ENCODE measurements around the gene ARHGEF16. TPM values are rescaled to one million over a fixed set of nuclear protein-coding genes. Genes with fewer than 3 reads are reported as not detected.

The ARHGEF16 gene
- total and polyA plus RNA-seq, 5 experiments from 2014 or later: not detected

DNA sequence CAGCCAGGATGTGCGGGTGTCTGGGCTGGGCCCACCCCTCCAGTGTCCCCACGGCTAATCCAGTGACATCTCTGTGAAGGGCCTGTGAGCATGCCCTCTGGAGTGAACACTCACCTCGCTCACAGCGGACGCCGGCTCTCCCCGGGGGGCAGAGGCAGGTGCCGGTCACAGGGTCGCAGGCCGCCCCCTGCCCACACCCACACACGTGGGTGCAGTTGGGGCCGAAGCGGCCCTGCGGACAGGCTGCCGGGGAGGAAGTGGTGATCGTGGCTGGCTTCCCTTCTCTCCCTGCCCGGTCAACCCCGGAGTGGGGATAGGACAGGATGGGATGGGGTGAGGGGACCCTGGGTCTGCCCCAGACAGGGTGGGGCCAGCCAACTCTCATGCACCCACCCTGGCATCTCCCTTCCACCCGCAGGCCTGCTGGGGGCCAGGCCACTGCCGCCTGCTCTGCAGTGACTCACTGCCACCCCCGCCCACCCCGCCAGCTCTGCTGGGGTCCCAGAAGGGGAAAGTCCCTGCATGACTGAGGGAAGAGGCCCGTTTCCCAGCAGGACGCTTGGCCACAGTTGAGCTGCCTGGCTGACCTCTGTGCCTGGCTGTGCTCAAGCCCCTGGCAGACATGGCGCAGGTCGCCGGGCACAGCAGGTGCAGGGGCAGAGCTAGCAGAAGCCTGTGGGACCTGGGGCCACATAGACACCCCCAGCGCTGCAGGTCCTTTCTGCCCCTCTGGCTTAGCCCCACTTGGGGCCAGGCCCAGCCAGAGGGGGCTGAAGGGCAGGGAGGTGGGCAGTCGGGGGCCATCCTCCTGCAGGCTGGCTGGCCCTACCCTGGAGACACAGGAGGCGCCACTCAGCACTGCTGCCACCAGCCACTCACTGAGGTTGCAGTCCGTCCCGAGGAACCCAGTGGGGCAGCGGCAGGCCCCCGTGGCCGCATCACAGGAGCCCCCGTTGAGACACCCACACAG is 41.6 kb downstream of the ARHGEF16 start:
- Mint-ChIP-seq H3K4me3 (no peak overlapping the region), H3K36me3 (no peaks in the 10 kb centered on the region), H3K9me3 (no peaks in the 10 kb centered on the region), H3K4me1 (peaks cover 5 to 6% (median 5%) of the 10 kb centered on the region in 4 donors), H3K27me3 (no peaks in the 10 kb centered on the region), H3K27ac (no peak overlapping the region)
- POLR2A ChIA-PET: interaction anchor here (1.0 kb wide), 1 partner anchor 104 kb away, joined by 3 read pairs; no protein-coding TSS in a partner anchor
- no peak for DNase-seq
- no peak for ATAC-seq

- Mint-ChIP-seq H3K9me3 (no peaks in the 10 kb centered on the region), H3K36me3 (no peaks in the 10 kb centered on the region), H3K4me3 (no peak overlapping the region), H3K27ac (no peak overlapping the region), H3K27me3 (no peaks in the 10 kb centered on the region), H3K4me1 (no peaks in the 10 kb centered on the region)
- DNase-seq (no peak), ATAC-seq (no peak)
- POLR2A ChIA-PET: no interaction called here
These were observed 42.5 kb downstream of the ARHGEF16 start for GRCh38 chr1:3496916-3497315.

- H3K9me3 Mint-ChIP-seq: no peaks in the 10 kb centered on the region
- H3K36me3 Mint-ChIP-seq: no peaks in the 10 kb centered on the region
- no peak overlapping the region for H3K27ac Mint-ChIP-seq
- POLR2A ChIA-PET: no interaction called here
- no peaks in the 10 kb centered on the region for H3K27me3 Mint-ChIP-seq
- no peak overlapping the region for H3K4me3 Mint-ChIP-seq
- no peak for DNase-seq
- ATAC-seq: no peak
- H3K4me1 Mint-ChIP-seq: no peaks in the 10 kb centered on the region
These were observed 43.1 kb downstream of the ARHGEF16 start for GRCh38 chr1:3497521-3497920.

- Mint-ChIP-seq H3K36me3 (peaks cover 0 to 2% (median 0%) of the 10 kb centered on the region in 3 donors), H3K27me3 (no peaks in the 10 kb centered on the region), H3K4me1 (no peaks in the 10 kb centered on the region), H3K9me3 (no peaks in the 10 kb centered on the region), H3K4me3 (no peak overlapping the region), H3K27ac (no peak overlapping the region)
- ATAC-seq: no peak
- POLR2A ChIA-PET: no interaction called here
- DNase-seq: no peak
These were observed 43.9 kb downstream of the ARHGEF16 start for GRCh38 chr1:3498246-3498930.

DNA sequence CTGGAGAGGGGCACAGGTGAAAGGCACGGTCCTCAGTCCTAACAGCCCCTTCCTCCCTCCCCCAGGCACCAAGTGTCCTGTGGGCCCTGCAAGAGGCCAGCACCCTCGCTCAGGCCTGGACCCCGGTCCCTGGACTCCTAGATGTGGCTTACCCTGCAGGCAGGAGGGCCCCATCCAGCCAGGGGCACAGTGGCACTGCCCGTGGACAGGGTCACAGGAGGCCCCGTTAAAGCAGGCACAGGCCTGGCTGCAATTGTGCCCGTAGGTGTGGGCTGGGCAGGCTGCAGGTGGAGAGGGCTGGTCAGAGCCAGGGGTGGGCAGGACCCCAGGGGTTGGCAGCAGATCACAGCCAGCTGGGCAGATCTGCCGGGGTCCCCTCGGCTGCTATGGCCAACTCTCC is 44.5 kb downstream of the ARHGEF16 start:
- POLR2A ChIA-PET: interaction anchor here (1.0 kb wide), 1 partner anchor 31 kb away, joined by 3 read pairs; no protein-coding TSS in a partner anchor
- Mint-ChIP-seq H3K36me3 (peaks cover 0 to 4% (median 0%) of the 10 kb centered on the region in 3 donors), H3K27me3 (no peaks in the 10 kb centered on the region), H3K9me3 (no peaks in the 10 kb centered on the region), H3K27ac (no peak overlapping the region), H3K4me1 (no peaks in the 10 kb centered on the region), H3K4me3 (no peak overlapping the region)
- ATAC-seq (no peak), DNase-seq (no peak)

- no peaks in the 10 kb centered on the region for H3K9me3 Mint-ChIP-seq
- H3K4me3 Mint-ChIP-seq: no peak overlapping the region
- DNase-seq: no peak
- H3K27me3 Mint-ChIP-seq: no peaks in the 10 kb centered on the region
- POLR2A ChIA-PET: interaction anchor here (1.0 kb wide), 1 partner anchor 31 kb away, joined by 3 read pairs; no protein-coding TSS in a partner anchor
- peaks cover 0 to 4% (median 0%) of the 10 kb centered on the region in 3 donors for H3K36me3 Mint-ChIP-seq
- ATAC-seq: no peak
- no peak overlapping the region for H3K27ac Mint-ChIP-seq
- no peaks in the 10 kb centered on the region for H3K4me1 Mint-ChIP-seq
These were observed 45.1 kb downstream of the ARHGEF16 start for GRCh38 chr1:3499611-3500010.

- H3K27me3 Mint-ChIP-seq: no peaks in the 10 kb centered on the region
- POLR2A ChIA-PET: interaction anchor here (0.5 to 1.0 kb wide), 4 partner anchors 17 to 31 kb away, joined by 3 read pairs; no protein-coding TSS in a partner anchor
- H3K27ac Mint-ChIP-seq: no peak overlapping the region
- H3K4me3 Mint-ChIP-seq: no peak overlapping the region
- H3K9me3 Mint-ChIP-seq: no peaks in the 10 kb centered on the region
- H3K36me3 Mint-ChIP-seq: peaks cover 0 to 4% (median 0%) of the 10 kb centered on the region in 3 donors
- ATAC-seq (no peak), DNase-seq (no peak)
- H3K4me1 Mint-ChIP-seq: no peaks in the 10 kb centered on the region
These were observed 45.9 kb downstream of the ARHGEF16 start for GRCh38 chr1:3500265-3500835.

GRCh38 chr1:3501437-3501836 is 47.0 kb downstream of the ARHGEF16 start:
- Mint-ChIP-seq H3K27ac (no peak overlapping the region), H3K4me3 (no peak overlapping the region), H3K4me1 (no peaks in the 10 kb centered on the region)

DNA sequence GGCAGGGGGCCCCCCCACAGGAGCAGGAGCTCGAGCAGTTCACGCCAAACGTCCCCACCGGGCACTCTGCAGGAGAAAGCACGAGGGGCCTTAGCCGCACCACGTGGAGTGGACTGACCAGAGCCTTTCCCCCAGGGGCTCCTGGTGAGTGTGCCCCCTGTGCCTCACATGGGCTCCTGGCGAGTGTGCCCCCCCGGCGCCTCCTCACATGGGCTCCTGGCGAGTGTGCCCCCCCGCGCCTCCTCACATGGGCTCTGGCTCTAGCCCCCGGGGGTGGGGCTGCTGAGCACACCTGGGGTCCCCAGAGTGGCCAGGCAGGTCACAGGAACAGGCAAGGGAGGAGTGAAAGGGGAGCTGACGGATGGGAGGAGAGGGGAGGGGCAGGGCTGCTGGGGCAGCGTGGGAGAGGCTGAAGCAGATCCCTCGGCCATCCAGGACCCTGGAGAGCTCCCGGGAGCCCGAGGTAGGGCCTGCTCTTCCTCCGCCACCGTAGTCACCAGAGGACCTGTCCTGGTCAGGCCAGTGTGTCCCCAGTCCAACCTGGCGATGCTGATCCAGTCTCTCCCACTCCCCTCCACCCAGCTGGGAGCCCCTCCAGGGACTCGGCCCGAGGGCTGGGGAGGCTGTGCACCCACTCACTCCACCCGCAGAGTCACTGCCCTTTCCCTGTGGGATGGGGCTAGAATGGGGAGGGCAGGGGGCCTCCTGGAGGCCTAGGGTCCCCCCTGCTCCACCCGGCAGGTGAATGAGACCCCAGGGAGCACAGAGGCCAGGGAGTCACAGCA is 47.6 kb downstream of the ARHGEF16 start:
- POLR2A ChIA-PET: interaction anchor here (0.6 to 1.4 kb wide), 5 partner anchors 10 to 24 kb away, joined by 3 to 5 read pairs (median 4); no protein-coding TSS in a partner anchor
- H3K27ac Mint-ChIP-seq: no peak overlapping the region
- peak; percentile 51 to 65 for ATAC-seq
- no peaks in the 10 kb centered on the region for H3K9me3 Mint-ChIP-seq
- H3K27me3 Mint-ChIP-seq: no peaks in the 10 kb centered on the region
- peak in 8 of 10 donors; percentile 18 to 77 (median 32) for DNase-seq
- no peaks in the 10 kb centered on the region for H3K4me1 Mint-ChIP-seq
- H3K4me3 Mint-ChIP-seq: no peak overlapping the region
- peaks cover 0 to 7% (median 5%) of the 10 kb centered on the region in 3 donors for H3K36me3 Mint-ChIP-seq

More at GRCh38 chr1:3501437-3501836, 47.0 kb downstream of the ARHGEF16 start:
- Mint-ChIP-seq H3K36me3 (peaks cover 0 to 4% (median 0%) of the 10 kb centered on the region in 3 donors), H3K9me3 (no peaks in the 10 kb centered on the region), H3K27me3 (no peaks in the 10 kb centered on the region)
- DNase-seq (no peak), ATAC-seq (no peak)
- POLR2A ChIA-PET: interaction anchor here (0.8 to 1.4 kb wide), 4 partner anchors 10 to 16 kb away, joined by 3 to 5 read pairs (median 4); no protein-coding TSS in a partner anchor

DNA sequence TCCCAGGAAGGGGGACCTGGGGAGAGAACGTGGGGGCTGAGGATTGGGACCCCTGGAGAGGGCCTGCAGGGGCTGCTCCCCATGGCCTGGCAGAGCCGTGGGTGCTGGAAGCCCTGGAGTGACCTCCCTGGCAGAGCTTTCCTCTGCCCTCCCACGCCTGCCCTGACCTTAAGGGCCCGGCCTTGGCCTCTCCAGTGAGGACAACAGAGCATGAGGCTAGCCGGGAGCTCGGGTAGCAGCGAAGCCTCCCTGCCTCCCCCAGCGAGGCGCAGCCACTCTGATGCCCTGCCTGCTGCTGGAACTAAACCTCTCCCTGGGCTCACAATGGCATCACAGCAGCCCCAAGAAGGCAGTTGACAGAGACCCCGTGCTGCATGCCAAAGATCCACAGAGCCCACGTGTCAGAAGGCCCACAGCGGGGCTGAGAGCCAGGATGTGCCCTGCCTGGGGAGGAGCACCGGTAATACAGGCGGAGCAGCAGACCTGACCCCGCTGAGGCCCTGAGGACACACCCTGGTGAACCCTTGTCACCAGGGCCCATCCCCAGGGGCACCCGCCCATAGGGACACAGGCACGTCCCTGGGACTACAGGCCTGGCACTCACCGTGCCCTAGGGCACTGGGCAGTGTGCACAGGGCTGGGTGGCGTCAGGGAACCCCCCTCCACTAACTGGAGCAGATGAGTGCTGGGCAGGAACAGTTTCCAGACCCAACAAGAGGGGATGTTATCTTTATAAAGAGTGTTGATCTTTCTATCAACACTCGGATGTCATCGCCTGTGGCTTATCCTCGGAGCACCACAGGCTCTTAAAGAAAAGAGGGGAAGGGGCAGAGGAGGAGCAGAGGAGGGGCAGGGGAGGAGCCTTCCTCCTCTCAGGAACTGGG is 48.4 kb downstream of the ARHGEF16 start:
- POLR2A ChIA-PET: interaction anchor here (1.3 to 1.4 kb wide), 3 partner anchors 9 to 14 kb away, joined by 4 to 5 read pairs (median 5); no protein-coding TSS in a partner anchor
- no peaks in the 10 kb centered on the region for H3K27me3 Mint-ChIP-seq
- H3K36me3 Mint-ChIP-seq: peaks cover 0 to 13% (median 5%) of the 10 kb centered on the region in 3 donors
- DNase-seq: no peak
- no peak for ATAC-seq
- peak overlapping the region in 2 of 10 donors; percentile 27 to 78 for H3K27ac Mint-ChIP-seq
- H3K9me3 Mint-ChIP-seq: no peaks in the 10 kb centered on the region
- H3K4me3 Mint-ChIP-seq: no peak overlapping the region
- H3K4me1 Mint-ChIP-seq: no peaks in the 10 kb centered on the region

GRCh38 chr1:3503525-3503886 is 49.0 kb downstream of the ARHGEF16 start:
- POLR2A ChIA-PET: no interaction called here
- Mint-ChIP-seq H3K27ac (peak overlapping the region in 2 of 10 donors; percentile 27 to 78), H3K4me3 (no peak overlapping the region), H3K4me1 (no peaks in the 10 kb centered on the region), H3K9me3 (no peaks in the 10 kb centered on the region), H3K36me3 (peaks cover 0 to 16% (median 8%) of the 10 kb centered on the region in 3 donors), H3K27me3 (no peaks in the 10 kb centered on the region)
- no peak for DNase-seq
- no peak for ATAC-seq
